Parathyroid adenoma (tissue), 2 donors: ENCODE results near the gene SOX5.

Experiments used
- H2AFZ ChIP-seq: fragments of 300-600 bp; sonication (generic); one replicate; pipeline ENCODE4 v1.7.0; 2017; ENCODE audit warnings: antibody characterized with exemption, mild to moderate bottlenecking
- H3K27ac ChIP-seq: fragments of 300-600 bp; sonication (generic); one replicate; pipeline ENCODE4 v1.7.0; 2017
- H3K27me3 ChIP-seq: fragments of 300-600 bp; sonication (generic); one replicate; pipeline ENCODE4 v1.7.0; 2017; ENCODE audit warnings: low read length; ENCODE audit not compliant: control insufficient read depth, insufficient read depth
- H3K36me3 ChIP-seq: fragments of 300-600 bp; sonication (generic); one replicate; pipeline ENCODE4 v1.7.0; 2017; ENCODE audit warnings: low read length; ENCODE audit not compliant: control insufficient read depth, insufficient read depth
- H3K4me1 ChIP-seq: fragments of 300-600 bp; sonication (generic); one replicate; pipeline ENCODE4 v1.7.0; 2017; ENCODE audit warnings: control low read depth
- H3K4me2 ChIP-seq: fragments of 300-600 bp; sonication (generic); one replicate; pipeline ENCODE4 v1.7.0; 2017; ENCODE audit warnings: low read length
- H3K4me3 ChIP-seq: fragments of 300-600 bp; sonication (generic); one replicate; pipeline ENCODE4 v1.7.0; 2017; ENCODE audit warnings: low read depth, low read length
- H3K79me2 ChIP-seq: fragments of 300-600 bp; sonication (generic); one replicate; pipeline ENCODE4 v1.7.0; 2017; ENCODE audit warnings: control low read depth
- H3K9ac ChIP-seq: fragments of 300-600 bp; sonication (generic); one replicate; pipeline ENCODE4 v1.7.0; 2017; ENCODE audit warnings: mild to moderate bottlenecking
- H3K9me3 ChIP-seq: fragments of 300-600 bp; sonication (generic); one replicate; pipeline ENCODE4 v1.7.0; 2017; ENCODE audit warnings: low read length; ENCODE audit not compliant: control insufficient read depth
- TF ChIP-seq, protein P1 (sequence below): fragments of 300-600 bp; sonication (generic); IDR thresholded peaks from one replicate; pipeline ENCODE4 v1.7.0; 2017; ENCODE audit warnings: antibody characterized with exemption, mild to moderate bottlenecking
- donor health status: primary hyperparathyroidism.

Gene SOX5

DNA sequence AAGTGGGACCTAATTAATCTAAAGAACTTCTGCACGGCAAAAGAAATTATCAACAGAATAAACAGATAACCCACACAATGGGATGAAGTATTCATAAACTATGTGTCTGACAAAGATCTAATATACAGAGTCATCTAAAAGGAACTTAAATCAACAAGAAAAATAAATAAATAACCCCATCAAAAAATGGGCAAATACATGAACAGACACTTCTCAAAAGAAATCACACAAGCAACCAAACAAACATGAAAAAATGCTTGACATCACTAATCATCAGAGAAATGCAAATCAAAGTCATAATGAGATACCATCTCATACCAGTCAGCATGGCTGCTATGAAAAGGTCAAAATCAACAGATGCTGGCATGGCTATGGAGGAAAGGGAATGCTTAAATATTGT lies 466.9 kb downstream of the SOX5 start:
- no peak overlapping the region for H3K4me2 ChIP-seq
- H3K9ac ChIP-seq: no peak overlapping the region
- no peak overlapping the region for H2AFZ ChIP-seq
- no peaks in the 10 kb centered on the region for H3K79me2 ChIP-seq
- no peak overlapping the region for H3K27ac ChIP-seq
- H3K9me3 ChIP-seq: no peaks in the 10 kb centered on the region
- no peaks in the 10 kb centered on the region for H3K27me3 ChIP-seq
- H3K4me3 ChIP-seq: no peak overlapping the region
- H3K4me1 ChIP-seq: no peaks in the 10 kb centered on the region
- H3K36me3 ChIP-seq: no peaks in the 10 kb centered on the region
- TF ChIP-seq, protein P1, sequence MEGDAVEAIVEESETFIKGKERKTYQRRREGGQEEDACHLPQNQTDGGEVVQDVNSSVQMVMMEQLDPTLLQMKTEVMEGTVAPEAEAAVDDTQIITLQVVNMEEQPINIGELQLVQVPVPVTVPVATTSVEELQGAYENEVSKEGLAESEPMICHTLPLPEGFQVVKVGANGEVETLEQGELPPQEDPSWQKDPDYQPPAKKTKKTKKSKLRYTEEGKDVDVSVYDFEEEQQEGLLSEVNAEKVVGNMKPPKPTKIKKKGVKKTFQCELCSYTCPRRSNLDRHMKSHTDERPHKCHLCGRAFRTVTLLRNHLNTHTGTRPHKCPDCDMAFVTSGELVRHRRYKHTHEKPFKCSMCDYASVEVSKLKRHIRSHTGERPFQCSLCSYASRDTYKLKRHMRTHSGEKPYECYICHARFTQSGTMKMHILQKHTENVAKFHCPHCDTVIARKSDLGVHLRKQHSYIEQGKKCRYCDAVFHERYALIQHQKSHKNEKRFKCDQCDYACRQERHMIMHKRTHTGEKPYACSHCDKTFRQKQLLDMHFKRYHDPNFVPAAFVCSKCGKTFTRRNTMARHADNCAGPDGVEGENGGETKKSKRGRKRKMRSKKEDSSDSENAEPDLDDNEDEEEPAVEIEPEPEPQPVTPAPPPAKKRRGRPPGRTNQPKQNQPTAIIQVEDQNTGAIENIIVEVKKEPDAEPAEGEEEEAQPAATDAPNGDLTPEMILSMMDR: no peak
